HPDE6-E6E7 (cell line): ENCODE results near the gene BRIP1.
A peak's percentile ranks its signal among the peaks of the same experiment; 100 is the strongest.
"Not testable (repeated sequence)": the region's sequence is repeated elsewhere in the genome, so short reads cannot be mapped to it uniquely, and the experiment has no call there.

Experiments used
- DNase-seq: peaks from one replicate; pipeline ENCODE4 v3.0.0; 2011; ENCODE audit warnings: missing footprints; ENCODE audit errors: extremely low spot score

Gene BRIP1

GRCh38 chr17:61862975-61863800 lies at the start of gene BRIP1:
Gene BRIP1 (minus strand): TSS chr17:61863528. CDS start chr17:61861539, 1,989 bp downstream.
- DNase-seq: peak; percentile 94

- no peak for DNase-seq
These were observed 45.1 kb upstream of the BRIP1 start for GRCh38 chr17:61908292-61909037.

GRCh38 chr17:61907361-61907760 lies 44.0 kb upstream of the BRIP1 start:
- no peak for DNase-seq

GRCh38 chr17:61904094-61904710 lies 40.9 kb upstream of the BRIP1 start:
- no peak for DNase-seq

GRCh38 chr17:61903251-61903650 lies 39.9 kb upstream of the BRIP1 start:
- DNase-seq: no peak

- no peak for DNase-seq
These were observed 34.3 kb upstream of the BRIP1 start for GRCh38 chr17:61897548-61898180.

GRCh38 chr17:61895391-61895790 lies 32.1 kb upstream of the BRIP1 start:
- DNase-seq: no peak

GRCh38 chr17:61894310-61894709 lies 31.0 kb upstream of the BRIP1 start:
- not testable (repeated sequence) for DNase-seq

GRCh38 chr17:61887733-61888132 lies 24.4 kb upstream of the BRIP1 start:
- not testable (repeated sequence) for DNase-seq

GRCh38 chr17:61885865-61886264 lies 22.5 kb upstream of the BRIP1 start:
- DNase-seq: not testable (repeated sequence)

- no peak for DNase-seq
These were observed 21.5 kb upstream of the BRIP1 start for GRCh38 chr17:61884864-61885263.

GRCh38 chr17:61880589-61881102 lies 17.3 kb upstream of the BRIP1 start:
- no peak for DNase-seq

GRCh38 chr17:61878984-61879612 lies 15.8 kb upstream of the BRIP1 start:
- no peak for DNase-seq

- DNase-seq: no peak
These were observed 15.2 kb upstream of the BRIP1 start for GRCh38 chr17:61878520-61878919.

- no peak for DNase-seq
These were observed 14.5 kb upstream of the BRIP1 start for GRCh38 chr17:61877837-61878236.

- no peak for DNase-seq
These were observed 12.5 kb upstream of the BRIP1 start for GRCh38 chr17:61875804-61876203.

GRCh38 chr17:61875285-61875684 lies 12.0 kb upstream of the BRIP1 start:
- DNase-seq: no peak

GRCh38 chr17:61874075-61874474 lies 10.7 kb upstream of the BRIP1 start:
- no peak for DNase-seq

- no peak for DNase-seq
These were observed 8.8 kb upstream of the BRIP1 start for GRCh38 chr17:61872099-61872498.

- DNase-seq: no peak
These were observed 5.8 kb upstream of the BRIP1 start for GRCh38 chr17:61869138-61869537.

- no peak for DNase-seq
These were observed 4.7 kb upstream of the BRIP1 start for GRCh38 chr17:61868074-61868473.
